Measurements from ENCODE around the gene SERPINB7. TPM values are rescaled to one million over a fixed set of nuclear protein-coding genes. Genes with fewer than 3 reads are reported as not detected.

SERPINB7 gene
- total and polyA plus RNA-seq, 10 donors, result not detected

GRCh38 chr18:63799189-63799588, 24.0 kb downstream of the SERPINB7 start:
- TF ChIP-seq CTCF (IDR thresholded peaks at IDR 0.05 in 8 of 11, conservative IDR thresholded peaks at IDR 0.05 in 3 of 11) (no peak), POLR2AphosphoS5 (IDR thresholded peaks at IDR 0.05) (no peak), POLR2A (IDR thresholded peaks at IDR 0.05) (no peak)
- H3K27me3 ChIP-seq (replicated peaks in 1 of 7), result peaks cover 0 to 1% (median 0%) of the 10 kb centered on the region in 7 donors
- no peaks in the 10 kb centered on the region for H3K4me1 ChIP-seq
- H3K4me3 ChIP-seq, result no peak overlapping the region
- no peaks in the 10 kb centered on the region for H3K36me3 ChIP-seq
- no peak for DNase-seq
- H3K9me3 ChIP-seq, result no peaks in the 10 kb centered on the region
- no peak overlapping the region for H3K27ac ChIP-seq
- intact Hi-C loops (cut with DNase I; ENCODE audit: low total_unique reads), result no loop called here

- intact Hi-C loops (cut with DNase I; ENCODE audit: low total_unique reads), result no loop called here
- Histone ChIP-seq H3K4me1 (no peaks in the 10 kb centered on the region), H3K4me3 (no peak overlapping the region), H3K9me3 (no peaks in the 10 kb centered on the region), H3K27me3 (replicated peaks in 1 of 7) (peaks cover 0 to 3% (median 0%) of the 10 kb centered on the region in 7 donors), H3K27ac (no peak overlapping the region), H3K36me3 (no peaks in the 10 kb centered on the region)
- TF ChIP-seq POLR2AphosphoS5 (IDR thresholded peaks at IDR 0.05) (no peak), CTCF (IDR thresholded peaks at IDR 0.05 in 8 of 11, conservative IDR thresholded peaks at IDR 0.05 in 3 of 11) (no peak), POLR2A (IDR thresholded peaks at IDR 0.05) (no peak)
- DNase-seq, result no peak
- WGBS, 5 donors, result 79 to 92% (median 87%) methylated on average over 4 of the region's 4 CpGs
Measured at GRCh38 chr18:63801343-63801742, 26.1 kb downstream of the SERPINB7 start.

DNA sequence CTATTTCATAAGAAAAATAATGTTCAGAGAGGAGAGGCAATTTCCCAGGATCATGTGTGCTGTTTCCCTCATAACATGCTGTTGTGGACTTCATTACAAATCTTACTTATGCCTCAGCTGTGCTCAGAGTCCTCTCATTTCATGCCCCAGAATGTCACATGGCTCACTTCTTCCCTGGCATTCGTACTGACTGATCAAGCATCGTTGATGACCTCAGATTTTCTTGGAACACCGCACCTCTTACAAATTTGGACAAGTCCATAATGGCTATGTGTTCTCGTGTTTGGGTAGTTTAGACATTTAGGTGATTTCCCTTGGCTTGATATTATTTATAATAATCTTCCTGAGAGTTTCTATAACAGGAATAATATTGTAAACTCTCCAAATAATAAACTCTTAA, 32.9 kb downstream of the SERPINB7 start:
- H3K4me1 ChIP-seq, result no peaks in the 10 kb centered on the region
- H3K36me3 ChIP-seq, result no peaks in the 10 kb centered on the region
- intact Hi-C loops (cut with DNase I; ENCODE audit: low total_unique reads), result no loop called here
- no peak for DNase-seq
- TF ChIP-seq CTCF (IDR thresholded peaks at IDR 0.05 in 8 of 11, conservative IDR thresholded peaks at IDR 0.05 in 3 of 11) (no peak), POLR2AphosphoS5 (IDR thresholded peaks at IDR 0.05) (no peak), POLR2A (IDR thresholded peaks at IDR 0.05) (no peak)
- 59 to 86% (median 79%) methylated on average over 4 of the region's 4 CpGs for WGBS, 5 donors
- H3K4me3 ChIP-seq, result no peak overlapping the region
- H3K9me3 ChIP-seq, result no peaks in the 10 kb centered on the region
- peaks cover 0 to 10% (median 0%) of the 10 kb centered on the region in 7 donors for H3K27me3 ChIP-seq (replicated peaks in 1 of 7)
- no peak overlapping the region for H3K27ac ChIP-seq

- no peaks in the 10 kb centered on the region for H3K36me3 ChIP-seq
- H3K4me1 ChIP-seq, result no peaks in the 10 kb centered on the region
- no peak for TF ChIP-seq POLR2A (IDR thresholded peaks at IDR 0.05)
- TF ChIP-seq POLR2AphosphoS5 (IDR thresholded peaks at IDR 0.05), result no peak
- TF ChIP-seq CTCF (IDR thresholded peaks at IDR 0.05 in 8 of 11, conservative IDR thresholded peaks at IDR 0.05 in 3 of 11), result no peak
- H3K27ac ChIP-seq, result no peak overlapping the region
- H3K9me3 ChIP-seq, result peaks cover 0 to 24% (median 13%) of the 10 kb centered on the region in 8 donors
- 70 to 84% (median 75%) methylated on average over 1 of the region's 1 CpG for WGBS, 5 donors
- peaks cover 0 to 34% (median 0%) of the 10 kb centered on the region in 7 donors for H3K27me3 ChIP-seq (replicated peaks in 1 of 7)
- no peak overlapping the region for H3K4me3 ChIP-seq
- no peak for DNase-seq
- intact Hi-C loops (cut with DNase I; ENCODE audit: low total_unique reads), result no loop called here
Measured at GRCh38 chr18:63817441-63818051, 42.3 kb downstream of the SERPINB7 start.

Measured in spleen (tissue), 11 donors.